Measurements from ENCODE around the gene RANBP2. TPM values are rescaled to one million over a fixed set of nuclear protein-coding genes. Genes with fewer than 3 reads are reported as not detected.

RANBP2 gene
- total and polyA plus RNA-seq, 10 of the 15 experiments (the other 5 are each of a cell fraction or from before 2014, with no cell fraction given): 9.0 to 81.7 (median 28.3) TPM

DNA sequence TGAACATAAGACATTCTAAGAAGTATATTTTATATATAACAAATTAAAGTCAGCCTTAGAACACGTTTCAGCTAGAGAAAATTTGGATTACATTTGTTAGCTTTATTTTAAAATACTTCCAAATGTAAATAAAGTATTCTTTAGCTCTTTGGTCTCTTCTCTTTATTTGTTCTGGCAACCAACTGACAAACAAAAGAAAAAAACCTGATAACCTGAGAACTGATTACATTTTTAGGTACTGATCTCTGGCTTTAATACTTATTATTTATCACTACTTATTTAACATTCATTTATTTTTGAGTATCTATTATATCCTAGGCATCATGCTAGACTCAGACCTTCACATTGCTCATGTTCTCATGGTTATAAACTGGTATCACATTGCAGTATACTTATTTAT is 85.8 kb downstream of the RANBP2 start:
- FAIRE-seq: no peak

More for the DNA sequence above, 85.8 kb downstream of the RANBP2 start:
- in situ Hi-C loops (cut with MboI) (no loop called here), intact Hi-C loops (cut with micrococcal nuclease; ENCODE audit: unreplicated experiment) (no loop called here)
- Histone ChIP-seq H3K4me1 (ENCODE audit: control insufficient read depth, insufficient read depth, low read length) (no peaks in the 10 kb centered on the region), H3K4me2 (ENCODE audit: control insufficient read depth, insufficient read depth) (no peak overlapping the region), H2AFZ (ENCODE audit: control insufficient read depth, low read depth, low read length) (no peak overlapping the region), H3K79me2 (ENCODE audit: control insufficient read depth, insufficient read depth, low read length) (no peaks in the 10 kb centered on the region; the same call in 1 of the 2 replicates), H3K27ac (ENCODE audit: control insufficient read depth, insufficient read depth) (no peak overlapping the region), H3K9me3 (replicated peaks; ENCODE audit: control insufficient read depth, insufficient read depth, low read length) (peaks cover 11% of the 10 kb centered on the region; the same call in 2 of the 3 replicates), H4K20me1 (ENCODE audit: control insufficient read depth, insufficient read depth) (no peaks in the 10 kb centered on the region), H3K9ac (ENCODE audit: control insufficient read depth, insufficient read depth, low read length) (no peak overlapping the region), H3K4me3 (no peak overlapping the region), H3K27me3 (replicated peaks in 1 of 2; ENCODE audit: control insufficient read depth in 2 of 2, insufficient read depth in 2 of 2, low read length in 1 of 2) (no peaks in the 10 kb centered on the region), H3K36me3 (ENCODE audit: control insufficient read depth in 2 of 2, insufficient read depth in 2 of 2, low read length in 1 of 2) (peaks cover 0 to 6% of the 10 kb centered on the region in 2 experiments; a peak in 3 of 4 replicates)
- ATAC-seq: no peak
- no TSS peak for BruUV-seq (replicated peaks)
- 97% methylated on average over 1 of the region's 1 CpG for WGBS (ENCODE audit: insufficient coverage, insufficient replicate concordance, low lambda C conversion rate, missing lambda C conversion rate)
- POLR2A ChIA-PET: no interaction called here
- TF ChIP-seq MEF2B (IDR thresholded peaks at IDR 0.05; ENCODE audit: partially characterized antibody, poor library complexity, severe bottlenecking): no peak
- TF ChIP-seq ZNF217 (IDR thresholded peaks at IDR 0.05): no peak
- TF ChIP-seq ASH2L (IDR thresholded peaks at IDR 0.05; ENCODE audit: borderline replicate concordance, low read depth): no peak
- no peak for TF ChIP-seq CHD2 (IDR thresholded peaks at IDR 0.05; ENCODE audit: borderline replicate concordance, low read depth, low read length)
- TF ChIP-seq POLR2A (IDR thresholded peaks at IDR 0.05; ENCODE audit: low read depth, low read length): no peak
- no peak for TF ChIP-seq HDAC6 (IDR thresholded peaks at IDR 0.05; ENCODE audit: unreplicated experiment)
- no peak for TF ChIP-seq NR2F1 (conservative IDR thresholded peaks at IDR 0.05)
- TF ChIP-seq SPI1 (IDR thresholded peaks at IDR 0.05; ENCODE audit: borderline replicate concordance, insufficient read depth, low read depth, low read length): no peak
- TF ChIP-seq JUNB (IDR thresholded peaks at IDR 0.05): no peak
- TF ChIP-seq ZBED1 (IDR thresholded peaks at IDR 0.05; ENCODE audit: borderline replicate concordance): no peak
- TF ChIP-seq CBX3 (IDR thresholded peaks at IDR 0.05; ENCODE audit: borderline replicate concordance, low read depth): no peak
- TF ChIP-seq, protein P1, sequence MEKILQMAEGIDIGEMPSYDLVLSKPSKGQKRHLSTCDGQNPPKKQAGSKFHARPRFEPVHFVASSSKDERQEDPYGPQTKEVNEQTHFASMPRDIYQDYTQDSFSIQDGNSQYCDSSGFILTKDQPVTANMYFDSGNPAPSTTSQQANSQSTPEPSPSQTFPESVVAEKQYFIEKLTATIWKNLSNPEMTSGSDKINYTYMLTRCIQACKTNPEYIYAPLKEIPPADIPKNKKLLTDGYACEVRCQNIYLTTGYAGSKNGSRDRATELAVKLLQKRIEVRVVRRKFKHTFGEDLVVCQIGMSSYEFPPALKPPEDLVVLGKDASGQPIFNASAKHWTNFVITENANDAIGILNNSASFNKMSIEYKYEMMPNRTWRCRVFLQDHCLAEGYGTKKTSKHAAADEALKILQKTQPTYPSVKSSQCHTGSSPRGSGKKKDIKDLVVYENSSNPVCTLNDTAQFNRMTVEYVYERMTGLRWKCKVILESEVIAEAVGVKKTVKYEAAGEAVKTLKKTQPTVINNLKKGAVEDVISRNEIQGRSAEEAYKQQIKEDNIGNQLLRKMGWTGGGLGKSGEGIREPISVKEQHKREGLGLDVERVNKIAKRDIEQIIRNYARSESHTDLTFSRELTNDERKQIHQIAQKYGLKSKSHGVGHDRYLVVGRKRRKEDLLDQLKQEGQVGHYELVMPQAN (conservative IDR thresholded peaks at IDR 0.05): no peak
- TF ChIP-seq, protein P2, sequence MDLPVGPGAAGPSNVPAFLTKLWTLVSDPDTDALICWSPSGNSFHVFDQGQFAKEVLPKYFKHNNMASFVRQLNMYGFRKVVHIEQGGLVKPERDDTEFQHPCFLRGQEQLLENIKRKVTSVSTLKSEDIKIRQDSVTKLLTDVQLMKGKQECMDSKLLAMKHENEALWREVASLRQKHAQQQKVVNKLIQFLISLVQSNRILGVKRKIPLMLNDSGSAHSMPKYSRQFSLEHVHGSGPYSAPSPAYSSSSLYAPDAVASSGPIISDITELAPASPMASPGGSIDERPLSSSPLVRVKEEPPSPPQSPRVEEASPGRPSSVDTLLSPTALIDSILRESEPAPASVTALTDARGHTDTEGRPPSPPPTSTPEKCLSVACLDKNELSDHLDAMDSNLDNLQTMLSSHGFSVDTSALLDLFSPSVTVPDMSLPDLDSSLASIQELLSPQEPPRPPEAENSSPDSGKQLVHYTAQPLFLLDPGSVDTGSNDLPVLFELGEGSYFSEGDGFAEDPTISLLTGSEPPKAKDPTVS (IDR thresholded peaks at IDR 0.05; ENCODE audit: low read depth, low read length): no peak
- TF ChIP-seq, protein P3, sequence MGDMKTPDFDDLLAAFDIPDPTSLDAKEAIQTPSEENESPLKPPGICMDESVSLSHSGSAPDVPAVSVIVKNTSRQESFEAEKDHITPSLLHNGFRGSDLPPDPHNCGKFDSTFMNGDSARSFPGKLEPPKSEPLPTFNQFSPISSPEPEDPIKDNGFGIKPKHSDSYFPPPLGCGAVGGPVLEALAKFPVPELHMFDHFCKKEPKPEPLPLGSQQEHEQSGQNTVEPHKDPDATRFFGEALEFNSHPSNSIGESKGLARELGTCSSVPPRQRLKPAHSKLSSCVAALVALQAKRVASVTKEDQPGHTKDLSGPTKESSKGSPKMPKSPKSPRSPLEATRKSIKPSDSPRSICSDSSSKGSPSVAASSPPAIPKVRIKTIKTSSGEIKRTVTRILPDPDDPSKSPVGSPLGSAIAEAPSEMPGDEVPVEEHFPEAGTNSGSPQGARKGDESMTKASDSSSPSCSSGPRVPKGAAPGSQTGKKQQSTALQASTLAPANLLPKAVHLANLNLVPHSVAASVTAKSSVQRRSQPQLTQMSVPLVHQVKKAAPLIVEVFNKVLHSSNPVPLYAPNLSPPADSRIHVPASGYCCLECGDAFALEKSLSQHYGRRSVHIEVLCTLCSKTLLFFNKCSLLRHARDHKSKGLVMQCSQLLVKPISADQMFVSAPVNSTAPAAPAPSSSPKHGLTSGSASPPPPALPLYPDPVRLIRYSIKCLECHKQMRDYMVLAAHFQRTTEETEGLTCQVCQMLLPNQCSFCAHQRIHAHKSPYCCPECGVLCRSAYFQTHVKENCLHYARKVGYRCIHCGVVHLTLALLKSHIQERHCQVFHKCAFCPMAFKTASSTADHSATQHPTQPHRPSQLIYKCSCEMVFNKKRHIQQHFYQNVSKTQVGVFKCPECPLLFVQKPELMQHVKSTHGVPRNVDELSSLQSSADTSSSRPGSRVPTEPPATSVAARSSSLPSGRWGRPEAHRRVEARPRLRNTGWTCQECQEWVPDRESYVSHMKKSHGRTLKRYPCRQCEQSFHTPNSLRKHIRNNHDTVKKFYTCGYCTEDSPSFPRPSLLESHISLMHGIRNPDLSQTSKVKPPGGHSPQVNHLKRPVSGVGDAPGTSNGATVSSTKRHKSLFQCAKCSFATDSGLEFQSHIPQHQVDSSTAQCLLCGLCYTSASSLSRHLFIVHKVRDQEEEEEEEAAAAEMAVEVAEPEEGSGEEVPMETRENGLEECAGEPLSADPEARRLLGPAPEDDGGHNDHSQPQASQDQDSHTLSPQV (IDR thresholded peaks at IDR 0.05): no peak
- SMC1A ChIA-PET (ENCODE audit: uncharacterized antibody, unreplicated experiment): no interaction called here
- CTCF ChIA-PET: no interaction called here
- DNase-seq (ENCODE audit: low read depth, low spot score): no peak
- RAD21 ChIA-PET (ENCODE audit: unreplicated experiment): no interaction called here

Measured in GM12878 (cell line).